K562 (cell line): ENCODE data around the gene MEA1. TPM values are rescaled to one million over a fixed set of nuclear protein-coding genes. Genes with fewer than 3 reads are reported as not detected.

Experiments
- ARID2 ChIP-seq: fragments of 450-650 bp; IDR thresholded peaks from 2 replicates; pipeline ENCODE4 v1.6.1; 2017; ENCODE audit warnings: antibody characterized with exemption, mild to moderate bottlenecking
- CHCHD3 ChIP-seq: fragments of 250-450 bp; sonication (Bioruptor Pico); IDR thresholded peaks from 2 replicates; pipeline ENCODE4 v2.1.2; 2022; ENCODE audit warnings: mild to moderate bottlenecking
- DIDO1 ChIP-seq: fragments of 450-650 bp; IDR thresholded peaks from 2 replicates; pipeline ENCODE4 v1.6.1; 2016; ENCODE audit warnings: low read depth, missing biosample characterization, missing genetic modification characterization
- DNMT1 ChIP-seq: fragments of 450-650 bp; IDR thresholded peaks from 2 replicates; pipeline ENCODE4 v1.6.1; 2016; ENCODE audit warnings: antibody characterized with exemption, mild to moderate bottlenecking
- ELF2 ChIP-seq: fragments of 250-450 bp; sonication (Bioruptor Pico); IDR thresholded peaks from 2 replicates; pipeline ENCODE4 v1.5.0; 2021; ENCODE audit warnings: mild to moderate bottlenecking
- ESRRA ChIP-seq: fragments of 450-650 bp; IDR thresholded peaks from 2 replicates; pipeline ENCODE4 v1.6.1; 2014; ENCODE audit warnings: low read depth, mild to moderate bottlenecking, moderate library complexity, borderline replicate concordance
- HIVEP1 ChIP-seq: fragments of 250-450 bp; sonication (Bioruptor Pico); IDR thresholded peaks from 2 replicates; pipeline ENCODE4 v1.4.0; 2020; ENCODE audit warnings: mild to moderate bottlenecking
- ILF3 ChIP-seq: fragments of 450-650 bp; IDR thresholded peaks from 2 replicates; pipeline ENCODE4 v1.6.1; 2018; ENCODE audit warnings: antibody characterized with exemption, mild to moderate bottlenecking, moderate library complexity, borderline replicate concordance
- NFE2L1 ChIP-seq: fragments of 450-650 bp; IDR thresholded peaks from 2 replicates; pipeline ENCODE4 v1.6.1; 2016; ENCODE audit warnings: missing genetic modification characterization, low read depth, mild to moderate bottlenecking, missing compliant biosample characterization, moderate library complexity, borderline replicate concordance
- ZNF3 ChIP-seq: fragments of 250-450 bp; sonication (Bioruptor Pico); IDR thresholded peaks from 2 replicates; pipeline ENCODE4 v1.5.0; 2021; ENCODE audit warnings: mild to moderate bottlenecking, moderate library complexity
- polyA plus RNA-seq, 8 experiments: library from polyadenylated mRNA; depleted of rRNA in 4 of 8; stranded (reverse) in 5 of 8; unstranded in 3 of 8; fragments of >200 nt; fragmentation: Nextera tagmentation in 2 of 8; fragmentation: Illumina TruSeq in 1 of 8; extraction: Ambion mirVana in 2 of 8; extraction: Trizol in 1 of 8; gene quantifications; 2 replicates each; pipeline versions ENCODE4 v1.2.1 to v1.2.3, GENCODE V29; 2011 to 2014; ENCODE audit warnings: inconsistent platforms in 1 of 8, missing spikeins in 1 of 8
- total RNA-seq, 7 experiments: library from RNA; depleted of rRNA in 6 of 7; stranded (reverse); fragments of >200 nt in 6 of 7; fragmentation: Illumina TruSeq in 2 of 7; extraction: Trizol in 2 of 7; gene quantifications; 2 replicates each; pipeline versions ENCODE4 v1.2.1 to v1.2.3, GENCODE V29; 2011 to 2021; ENCODE audit warnings: low replicate concordance in 1 of 7
- TF ChIP-seq, protein P1 (sequence below): sonication (generic); formaldehyde crosslinking; IDR thresholded peaks from 2 replicates; pipeline ENCODE4 v1.8.0; 2023; ENCODE audit warnings: mild to moderate bottlenecking, missing genetic modification reagents
- TF ChIP-seq, protein P2 (sequence below): sonication (generic); formaldehyde crosslinking; IDR thresholded peaks from 2 replicates; pipeline ENCODE4 v1.8.1; 2023; ENCODE audit warnings: mild to moderate bottlenecking, missing genetic modification reagents, moderate library complexity
- TF ChIP-seq, protein P3 (sequence below): fragments of 450-650 bp; IDR thresholded peaks from 2 replicates; pipeline ENCODE4 v1.6.1; 2017; ENCODE audit warnings: antibody characterized with exemption, mild to moderate bottlenecking
- TF ChIP-seq, protein P4 (sequence below): fragments of 250-450 bp; sonication (Bioruptor Pico); IDR thresholded peaks from 2 replicates; pipeline ENCODE4 v1.9.0; 2021; ENCODE audit warnings: mild to moderate bottlenecking
- TF ChIP-seq, protein P5 (sequence below): sonication (generic); formaldehyde crosslinking; IDR thresholded peaks from 2 replicates; pipeline ENCODE4 v1.8.1; 2022; ENCODE audit warnings: missing genetic modification reagents

MEA1 gene
- total and polyA plus RNA-seq, 9 of the 15 experiments (the other 6 are each of a cell fraction or from before 2014, with no cell fraction given), result 86.8 to 210 (median 152) TPM

DNA sequence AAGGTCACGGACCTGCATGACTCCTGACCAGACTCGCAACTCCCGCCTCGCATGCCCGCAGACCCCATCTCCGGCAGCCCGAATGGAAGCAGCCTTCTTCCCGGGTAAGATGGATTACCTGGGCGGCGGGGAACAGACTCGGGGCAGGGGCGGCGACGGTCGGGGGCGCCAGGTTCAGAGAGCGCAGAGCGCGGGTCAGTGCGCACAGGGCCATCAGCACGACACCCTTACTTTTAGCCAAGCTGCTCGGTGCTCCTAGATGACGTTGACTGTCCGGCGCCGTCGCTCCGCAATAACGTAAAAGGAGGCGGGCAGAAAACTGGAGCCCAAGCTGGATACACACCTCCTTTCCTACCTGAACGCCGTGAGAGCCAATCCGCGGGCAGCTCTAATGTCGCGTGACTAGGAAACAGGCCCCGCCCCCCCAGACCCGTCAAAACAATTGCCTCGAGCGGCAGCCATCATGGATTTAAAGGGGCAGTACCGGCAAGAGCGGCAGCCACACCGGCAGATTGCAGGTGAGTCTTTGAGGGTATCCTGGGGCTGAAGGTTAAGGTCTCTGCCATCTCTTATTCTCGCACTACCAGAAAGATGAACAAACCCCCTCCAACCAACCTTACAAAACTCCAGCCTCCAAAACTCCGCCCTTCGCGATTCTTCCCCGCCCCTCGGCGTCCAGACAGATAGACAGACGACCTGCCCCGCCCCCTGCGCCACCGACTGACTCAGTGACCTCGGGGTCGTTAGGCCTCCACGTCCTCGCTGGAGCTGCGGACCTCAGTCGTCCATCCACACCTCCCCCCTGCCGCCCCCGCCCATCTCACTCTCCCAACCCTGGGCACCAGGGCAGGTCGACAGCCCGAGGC lies 45.7 kb upstream of the MEA1 start, which contains the start of the genes KLC4 and MRPL2 (continued):
- TF ChIP-seq, protein P1, sequence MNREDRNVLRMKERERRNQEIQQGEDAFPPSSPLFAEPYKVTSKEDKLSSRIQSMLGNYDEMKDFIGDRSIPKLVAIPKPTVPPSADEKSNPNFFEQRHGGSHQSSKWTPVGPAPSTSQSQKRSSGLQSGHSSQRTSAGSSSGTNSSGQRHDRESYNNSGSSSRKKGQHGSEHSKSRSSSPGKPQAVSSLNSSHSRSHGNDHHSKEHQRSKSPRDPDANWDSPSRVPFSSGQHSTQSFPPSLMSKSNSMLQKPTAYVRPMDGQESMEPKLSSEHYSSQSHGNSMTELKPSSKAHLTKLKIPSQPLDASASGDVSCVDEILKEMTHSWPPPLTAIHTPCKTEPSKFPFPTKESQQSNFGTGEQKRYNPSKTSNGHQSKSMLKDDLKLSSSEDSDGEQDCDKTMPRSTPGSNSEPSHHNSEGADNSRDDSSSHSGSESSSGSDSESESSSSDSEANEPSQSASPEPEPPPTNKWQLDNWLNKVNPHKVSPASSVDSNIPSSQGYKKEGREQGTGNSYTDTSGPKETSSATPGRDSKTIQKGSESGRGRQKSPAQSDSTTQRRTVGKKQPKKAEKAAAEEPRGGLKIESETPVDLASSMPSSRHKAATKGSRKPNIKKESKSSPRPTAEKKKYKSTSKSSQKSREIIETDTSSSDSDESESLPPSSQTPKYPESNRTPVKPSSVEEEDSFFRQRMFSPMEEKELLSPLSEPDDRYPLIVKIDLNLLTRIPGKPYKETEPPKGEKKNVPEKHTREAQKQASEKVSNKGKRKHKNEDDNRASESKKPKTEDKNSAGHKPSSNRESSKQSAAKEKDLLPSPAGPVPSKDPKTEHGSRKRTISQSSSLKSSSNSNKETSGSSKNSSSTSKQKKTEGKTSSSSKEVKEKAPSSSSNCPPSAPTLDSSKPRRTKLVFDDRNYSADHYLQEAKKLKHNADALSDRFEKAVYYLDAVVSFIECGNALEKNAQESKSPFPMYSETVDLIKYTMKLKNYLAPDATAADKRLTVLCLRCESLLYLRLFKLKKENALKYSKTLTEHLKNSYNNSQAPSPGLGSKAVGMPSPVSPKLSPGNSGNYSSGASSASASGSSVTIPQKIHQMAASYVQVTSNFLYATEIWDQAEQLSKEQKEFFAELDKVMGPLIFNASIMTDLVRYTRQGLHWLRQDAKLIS (CRISPR knock-in tag), result 0 out of 2 replicates have a peak, but pooled peaks have one; percentile 76
- TF ChIP-seq DIDO1 (tag) (peak; percentile 63; the same call in 1 of the 2 replicates), HIVEP1 (CRISPR knock-in tag) (no peak), ZNF3 (peak; percentile 88; the same call in 1 of the 2 replicates), CHCHD3 (CRISPR knock-in tag) (no peak; the same call in 1 of the 2 replicates), ELF2 (no peak), NFE2L1 (tag) (no peak), ARID2 (no peak), DNMT1 (no peak), ILF3 (no peak), ESRRA (peak; percentile 88)
- TF ChIP-seq, protein P2, sequence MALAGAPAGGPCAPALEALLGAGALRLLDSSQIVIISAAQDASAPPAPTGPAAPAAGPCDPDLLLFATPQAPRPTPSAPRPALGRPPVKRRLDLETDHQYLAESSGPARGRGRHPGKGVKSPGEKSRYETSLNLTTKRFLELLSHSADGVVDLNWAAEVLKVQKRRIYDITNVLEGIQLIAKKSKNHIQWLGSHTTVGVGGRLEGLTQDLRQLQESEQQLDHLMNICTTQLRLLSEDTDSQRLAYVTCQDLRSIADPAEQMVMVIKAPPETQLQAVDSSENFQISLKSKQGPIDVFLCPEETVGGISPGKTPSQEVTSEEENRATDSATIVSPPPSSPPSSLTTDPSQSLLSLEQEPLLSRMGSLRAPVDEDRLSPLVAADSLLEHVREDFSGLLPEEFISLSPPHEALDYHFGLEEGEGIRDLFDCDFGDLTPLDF (CRISPR knock-in tag), result peak; percentile 57; the same call in 1 of the 2 replicates
- TF ChIP-seq, protein P3, sequence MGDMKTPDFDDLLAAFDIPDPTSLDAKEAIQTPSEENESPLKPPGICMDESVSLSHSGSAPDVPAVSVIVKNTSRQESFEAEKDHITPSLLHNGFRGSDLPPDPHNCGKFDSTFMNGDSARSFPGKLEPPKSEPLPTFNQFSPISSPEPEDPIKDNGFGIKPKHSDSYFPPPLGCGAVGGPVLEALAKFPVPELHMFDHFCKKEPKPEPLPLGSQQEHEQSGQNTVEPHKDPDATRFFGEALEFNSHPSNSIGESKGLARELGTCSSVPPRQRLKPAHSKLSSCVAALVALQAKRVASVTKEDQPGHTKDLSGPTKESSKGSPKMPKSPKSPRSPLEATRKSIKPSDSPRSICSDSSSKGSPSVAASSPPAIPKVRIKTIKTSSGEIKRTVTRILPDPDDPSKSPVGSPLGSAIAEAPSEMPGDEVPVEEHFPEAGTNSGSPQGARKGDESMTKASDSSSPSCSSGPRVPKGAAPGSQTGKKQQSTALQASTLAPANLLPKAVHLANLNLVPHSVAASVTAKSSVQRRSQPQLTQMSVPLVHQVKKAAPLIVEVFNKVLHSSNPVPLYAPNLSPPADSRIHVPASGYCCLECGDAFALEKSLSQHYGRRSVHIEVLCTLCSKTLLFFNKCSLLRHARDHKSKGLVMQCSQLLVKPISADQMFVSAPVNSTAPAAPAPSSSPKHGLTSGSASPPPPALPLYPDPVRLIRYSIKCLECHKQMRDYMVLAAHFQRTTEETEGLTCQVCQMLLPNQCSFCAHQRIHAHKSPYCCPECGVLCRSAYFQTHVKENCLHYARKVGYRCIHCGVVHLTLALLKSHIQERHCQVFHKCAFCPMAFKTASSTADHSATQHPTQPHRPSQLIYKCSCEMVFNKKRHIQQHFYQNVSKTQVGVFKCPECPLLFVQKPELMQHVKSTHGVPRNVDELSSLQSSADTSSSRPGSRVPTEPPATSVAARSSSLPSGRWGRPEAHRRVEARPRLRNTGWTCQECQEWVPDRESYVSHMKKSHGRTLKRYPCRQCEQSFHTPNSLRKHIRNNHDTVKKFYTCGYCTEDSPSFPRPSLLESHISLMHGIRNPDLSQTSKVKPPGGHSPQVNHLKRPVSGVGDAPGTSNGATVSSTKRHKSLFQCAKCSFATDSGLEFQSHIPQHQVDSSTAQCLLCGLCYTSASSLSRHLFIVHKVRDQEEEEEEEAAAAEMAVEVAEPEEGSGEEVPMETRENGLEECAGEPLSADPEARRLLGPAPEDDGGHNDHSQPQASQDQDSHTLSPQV, result no peak
- TF ChIP-seq, protein P4, sequence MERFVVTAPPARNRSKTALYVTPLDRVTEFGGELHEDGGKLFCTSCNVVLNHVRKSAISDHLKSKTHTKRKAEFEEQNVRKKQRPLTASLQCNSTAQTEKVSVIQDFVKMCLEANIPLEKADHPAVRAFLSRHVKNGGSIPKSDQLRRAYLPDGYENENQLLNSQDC (CRISPR knock-in tag), result no peak
- TF ChIP-seq, protein P5, sequence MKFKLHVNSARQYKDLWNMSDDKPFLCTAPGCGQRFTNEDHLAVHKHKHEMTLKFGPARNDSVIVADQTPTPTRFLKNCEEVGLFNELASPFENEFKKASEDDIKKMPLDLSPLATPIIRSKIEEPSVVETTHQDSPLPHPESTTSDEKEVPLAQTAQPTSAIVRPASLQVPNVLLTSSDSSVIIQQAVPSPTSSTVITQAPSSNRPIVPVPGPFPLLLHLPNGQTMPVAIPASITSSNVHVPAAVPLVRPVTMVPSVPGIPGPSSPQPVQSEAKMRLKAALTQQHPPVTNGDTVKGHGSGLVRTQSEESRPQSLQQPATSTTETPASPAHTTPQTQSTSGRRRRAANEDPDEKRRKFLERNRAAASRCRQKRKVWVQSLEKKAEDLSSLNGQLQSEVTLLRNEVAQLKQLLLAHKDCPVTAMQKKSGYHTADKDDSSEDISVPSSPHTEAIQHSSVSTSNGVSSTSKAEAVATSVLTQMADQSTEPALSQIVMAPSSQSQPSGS (CRISPR knock-in tag), result no peak
